HepG2 (cell line): ENCODE measurements around the gene ALB. TPM values are rescaled to one million over a fixed set of nuclear protein-coding genes. Genes with fewer than 3 reads are reported as not detected.
A peak's percentile ranks its signal among the peaks of the same experiment; 100 is the strongest.

ENCODE experiments used
- CHCHD3 ChIP-seq: sonication (generic); formaldehyde crosslinking; IDR thresholded peaks from 2 replicates; pipeline ENCODE4 v1.8.0; 2022; ENCODE audit warnings: mild to moderate bottlenecking, missing genetic modification reagents, moderate library complexity
- KLF12 ChIP-seq: sonication (generic); formaldehyde crosslinking; IDR thresholded peaks from 2 replicates; pipeline ENCODE4 v1.4.0; 2020; ENCODE audit warnings: missing genetic modification reagents, borderline replicate concordance
- KLF15 ChIP-seq: sonication (generic); formaldehyde crosslinking; IDR thresholded peaks from 2 replicates; pipeline ENCODE4 v1.8.1; 2023; ENCODE audit warnings: borderline replicate concordance, mild to moderate bottlenecking, inconsistent platforms, missing genetic modification reagents, mixed read lengths
- NAIF1 ChIP-seq: sonication (generic); formaldehyde crosslinking; IDR thresholded peaks from 2 replicates; pipeline ENCODE4 v1.5.0; 2020; ENCODE audit warnings: mild to moderate bottlenecking, missing genetic modification reagents, borderline replicate concordance
- NFE2L1 ChIP-seq: sonication (generic); formaldehyde crosslinking; IDR thresholded peaks from 2 replicates; pipeline ENCODE4 v1.4.0; 2020; ENCODE audit warnings: missing genetic modification reagents, mild to moderate bottlenecking, borderline replicate concordance
- PCBP1 ChIP-seq: fragments of 200-400 bp; formaldehyde crosslinking; IDR thresholded peaks from 2 replicates; pipeline ENCODE4 v1.6.1; 2017; ENCODE audit warnings: mild to moderate bottlenecking, low read depth, low read length, borderline replicate concordance
- POLR2G ChIP-seq: fragments of 200-400 bp; formaldehyde crosslinking; IDR thresholded peaks from 2 replicates; pipeline ENCODE4 v1.6.1; 2018; ENCODE audit warnings: mild to moderate bottlenecking, low read depth, low read length, moderate library complexity
- RFX3 ChIP-seq: IDR thresholded peaks from 2 replicates; pipeline ENCODE4 v1.6.1; 2016; ENCODE audit warnings: missing biosample characterization, missing genetic modification reagents
- SOX6 ChIP-seq, 2 experiments: fragments of 450-650 bp in 1 of 2; sonication (generic) in 1 of 2; formaldehyde crosslinking in 1 of 2; IDR thresholded peaks; 2 replicates each; pipeline versions ENCODE4 v1.4.0 to v1.6.1; 2017 to 2020; ENCODE audit warnings: antibody characterized with exemption in 1 of 2, mild to moderate bottlenecking in 1 of 2, missing genetic modification reagents in 1 of 2
- STAG1 ChIP-seq: sonication (generic); formaldehyde crosslinking; IDR thresholded peaks from 2 replicates; pipeline ENCODE4 v1.4.0; 2020; ENCODE audit warnings: missing genetic modification reagents
- XRCC5 ChIP-seq: fragments of 200-400 bp; formaldehyde crosslinking; optimal IDR thresholded peaks from 2 replicates; pipeline ENCODE3; 2017; ENCODE audit warnings: mild to moderate bottlenecking, low read length
- ZKSCAN5 ChIP-seq: sonication (generic); formaldehyde crosslinking; IDR thresholded peaks from 2 replicates; pipeline ENCODE4 v1.5.1; 2020; ENCODE audit warnings: mild to moderate bottlenecking, missing genetic modification reagents
- ZNF44 ChIP-seq: sonication (generic); formaldehyde crosslinking; IDR thresholded peaks from 2 replicates; pipeline ENCODE4 v1.5.1; 2020; ENCODE audit warnings: mild to moderate bottlenecking, missing genetic modification reagents
- ZNF496 ChIP-seq: sonication (generic); formaldehyde crosslinking; IDR thresholded peaks from 2 replicates; pipeline ENCODE4 v1.8.1; 2023; ENCODE audit warnings: mild to moderate bottlenecking, moderate library complexity, missing genetic modification reagents; ENCODE audit not compliant: insufficient replicate concordance
- ZNF766 ChIP-seq: sonication (generic); formaldehyde crosslinking; IDR thresholded peaks from 2 replicates; pipeline ENCODE4 v1.5.0; 2020; ENCODE audit warnings: missing genetic modification reagents, borderline replicate concordance
- polyA plus RNA-seq, 8 experiments: library from polyadenylated mRNA; depleted of rRNA in 3 of 8; stranded (reverse) in 7 of 8; unstranded in 1 of 8; fragments of >200 nt; fragmentation: Illumina TruSeq in 4 of 8; extraction: Trizol in 4 of 8; gene quantifications; 2 replicates each; pipeline versions ENCODE4 v1.2.1 to v1.2.3, GENCODE V29; 2011 to 2016; ENCODE audit warnings: low read depth in 4 of 8, missing spikeins in 1 of 8, mixed read lengths in 1 of 8; ENCODE audit not compliant: insufficient read depth in 1 of 8
- total RNA-seq, 5 experiments: library from RNA; depleted of rRNA; stranded (reverse); fragments of >200 nt; fragmentation: Illumina TruSeq; extraction: Trizol; gene quantifications; 2 replicates each; pipeline ENCODE4 v1.2.3, GENCODE V29; 2016; ENCODE audit warnings: low read depth in 1 of 5
- TF ChIP-seq, protein P1 (sequence below): sonication (generic); formaldehyde crosslinking; IDR thresholded peaks from 2 replicates; pipeline ENCODE4 v1.8.1; 2022; ENCODE audit warnings: low read depth, mild to moderate bottlenecking, missing genetic modification reagents
- TF ChIP-seq, protein P2 (sequence below): sonication (generic); formaldehyde crosslinking; IDR thresholded peaks from 2 replicates; pipeline ENCODE4 v1.8.0; 2022; ENCODE audit warnings: mild to moderate bottlenecking, missing genetic modification reagents, moderate library complexity
- TF ChIP-seq, protein P3 (sequence below): IDR thresholded peaks from 2 replicates; pipeline ENCODE4 v1.6.1; 2016; ENCODE audit warnings: low read depth, missing genetic modification reagents, missing compliant biosample characterization

The ALB gene
- total and polyA plus RNA-seq, 2 of the 13 experiments (the other 11 are each of a cell fraction or from before 2014, with no cell fraction given), result 22,259 to 22,625 TPM

DNA sequence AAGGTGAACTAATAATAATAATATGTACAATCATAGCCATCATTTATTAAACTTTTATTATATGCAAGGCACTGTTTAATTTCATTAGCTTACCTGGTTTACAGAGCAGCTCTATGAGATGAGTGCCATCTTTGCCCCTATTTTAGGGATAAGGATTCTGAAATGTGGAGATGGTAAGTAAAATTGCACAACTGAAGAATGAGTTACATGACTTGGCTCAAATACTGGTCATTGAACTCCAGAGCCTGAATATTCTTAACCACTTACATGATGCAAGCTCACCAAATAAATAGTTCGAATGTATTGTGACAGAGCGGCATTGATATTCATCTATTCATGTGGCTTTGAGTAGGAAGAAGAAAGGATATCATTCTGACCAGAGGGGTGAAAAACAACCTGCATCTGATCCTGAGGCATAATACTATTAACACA lies 11.7 kb downstream of the ALB start (continued):
- TF ChIP-seq NAIF1 (CRISPR knock-in tag), result no peak
- TF ChIP-seq STAG1, result no peak
- no peak for TF ChIP-seq KLF12
- no peak for TF ChIP-seq CHCHD3 (CRISPR knock-in tag)
- TF ChIP-seq ZNF44 (CRISPR knock-in tag), result no peak
- TF ChIP-seq ZNF766 (CRISPR knock-in tag), result no peak
- TF ChIP-seq POLR2G, result peak; percentile 68
- no peak for TF ChIP-seq ZKSCAN5 (CRISPR knock-in tag)
- no peak for TF ChIP-seq ZNF496 (CRISPR knock-in tag)
- TF ChIP-seq, protein P1, sequence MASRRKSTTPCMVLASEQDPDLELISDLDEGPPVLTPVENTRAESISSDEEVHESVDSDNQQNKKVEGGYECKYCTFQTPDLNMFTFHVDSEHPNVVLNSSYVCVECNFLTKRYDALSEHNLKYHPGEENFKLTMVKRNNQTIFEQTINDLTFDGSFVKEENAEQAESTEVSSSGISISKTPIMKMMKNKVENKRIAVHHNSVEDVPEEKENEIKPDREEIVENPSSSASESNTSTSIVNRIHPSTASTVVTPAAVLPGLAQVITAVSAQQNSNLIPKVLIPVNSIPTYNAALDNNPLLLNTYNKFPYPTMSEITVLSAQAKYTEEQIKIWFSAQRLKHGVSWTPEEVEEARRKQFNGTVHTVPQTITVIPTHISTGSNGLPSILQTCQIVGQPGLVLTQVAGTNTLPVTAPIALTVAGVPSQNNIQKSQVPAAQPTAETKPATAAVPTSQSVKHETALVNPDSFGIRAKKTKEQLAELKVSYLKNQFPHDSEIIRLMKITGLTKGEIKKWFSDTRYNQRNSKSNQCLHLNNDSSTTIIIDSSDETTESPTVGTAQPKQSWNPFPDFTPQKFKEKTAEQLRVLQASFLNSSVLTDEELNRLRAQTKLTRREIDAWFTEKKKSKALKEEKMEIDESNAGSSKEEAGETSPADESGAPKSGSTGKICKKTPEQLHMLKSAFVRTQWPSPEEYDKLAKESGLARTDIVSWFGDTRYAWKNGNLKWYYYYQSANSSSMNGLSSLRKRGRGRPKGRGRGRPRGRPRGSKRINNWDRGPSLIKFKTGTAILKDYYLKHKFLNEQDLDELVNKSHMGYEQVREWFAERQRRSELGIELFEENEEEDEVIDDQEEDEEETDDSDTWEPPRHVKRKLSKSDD, result no peak
- no peak for TF ChIP-seq KLF15 (CRISPR knock-in tag)
- TF ChIP-seq PCBP1, result no peak
- TF ChIP-seq NFE2L1 (CRISPR knock-in tag), result no peak
- no peak for TF ChIP-seq SOX6 (IDR thresholded peaks at IDR 0.05)
- TF ChIP-seq SOX6 (CRISPR knock-in tag; IDR thresholded peaks at IDR 0.05), result peak; percentile 26; the same call in 1 of the 2 replicates
- TF ChIP-seq XRCC5, result no peak
- TF ChIP-seq, protein P2, sequence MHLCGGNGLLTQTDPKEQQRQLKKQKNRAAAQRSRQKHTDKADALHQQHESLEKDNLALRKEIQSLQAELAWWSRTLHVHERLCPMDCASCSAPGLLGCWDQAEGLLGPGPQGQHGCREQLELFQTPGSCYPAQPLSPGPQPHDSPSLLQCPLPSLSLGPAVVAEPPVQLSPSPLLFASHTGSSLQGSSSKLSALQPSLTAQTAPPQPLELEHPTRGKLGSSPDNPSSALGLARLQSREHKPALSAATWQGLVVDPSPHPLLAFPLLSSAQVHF (CRISPR knock-in tag), result peak; percentile 34; the same call in 1 of the 2 replicates
- no peak for TF ChIP-seq RFX3
- TF ChIP-seq, protein P3, sequence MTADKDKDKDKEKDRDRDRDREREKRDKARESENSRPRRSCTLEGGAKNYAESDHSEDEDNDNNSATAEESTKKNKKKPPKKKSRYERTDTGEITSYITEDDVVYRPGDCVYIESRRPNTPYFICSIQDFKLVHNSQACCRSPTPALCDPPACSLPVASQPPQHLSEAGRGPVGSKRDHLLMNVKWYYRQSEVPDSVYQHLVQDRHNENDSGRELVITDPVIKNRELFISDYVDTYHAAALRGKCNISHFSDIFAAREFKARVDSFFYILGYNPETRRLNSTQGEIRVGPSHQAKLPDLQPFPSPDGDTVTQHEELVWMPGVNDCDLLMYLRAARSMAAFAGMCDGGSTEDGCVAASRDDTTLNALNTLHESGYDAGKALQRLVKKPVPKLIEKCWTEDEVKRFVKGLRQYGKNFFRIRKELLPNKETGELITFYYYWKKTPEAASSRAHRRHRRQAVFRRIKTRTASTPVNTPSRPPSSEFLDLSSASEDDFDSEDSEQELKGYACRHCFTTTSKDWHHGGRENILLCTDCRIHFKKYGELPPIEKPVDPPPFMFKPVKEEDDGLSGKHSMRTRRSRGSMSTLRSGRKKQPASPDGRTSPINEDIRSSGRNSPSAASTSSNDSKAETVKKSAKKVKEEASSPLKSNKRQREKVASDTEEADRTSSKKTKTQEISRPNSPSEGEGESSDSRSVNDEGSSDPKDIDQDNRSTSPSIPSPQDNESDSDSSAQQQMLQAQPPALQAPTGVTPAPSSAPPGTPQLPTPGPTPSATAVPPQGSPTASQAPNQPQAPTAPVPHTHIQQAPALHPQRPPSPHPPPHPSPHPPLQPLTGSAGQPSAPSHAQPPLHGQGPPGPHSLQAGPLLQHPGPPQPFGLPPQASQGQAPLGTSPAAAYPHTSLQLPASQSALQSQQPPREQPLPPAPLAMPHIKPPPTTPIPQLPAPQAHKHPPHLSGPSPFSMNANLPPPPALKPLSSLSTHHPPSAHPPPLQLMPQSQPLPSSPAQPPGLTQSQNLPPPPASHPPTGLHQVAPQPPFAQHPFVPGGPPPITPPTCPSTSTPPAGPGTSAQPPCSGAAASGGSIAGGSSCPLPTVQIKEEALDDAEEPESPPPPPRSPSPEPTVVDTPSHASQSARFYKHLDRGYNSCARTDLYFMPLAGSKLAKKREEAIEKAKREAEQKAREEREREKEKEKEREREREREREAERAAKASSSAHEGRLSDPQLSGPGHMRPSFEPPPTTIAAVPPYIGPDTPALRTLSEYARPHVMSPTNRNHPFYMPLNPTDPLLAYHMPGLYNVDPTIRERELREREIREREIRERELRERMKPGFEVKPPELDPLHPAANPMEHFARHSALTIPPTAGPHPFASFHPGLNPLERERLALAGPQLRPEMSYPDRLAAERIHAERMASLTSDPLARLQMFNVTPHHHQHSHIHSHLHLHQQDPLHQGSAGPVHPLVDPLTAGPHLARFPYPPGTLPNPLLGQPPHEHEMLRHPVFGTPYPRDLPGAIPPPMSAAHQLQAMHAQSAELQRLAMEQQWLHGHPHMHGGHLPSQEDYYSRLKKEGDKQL (CRISPR knock-in tag), result no peak
